ENCODE data around the gene MTUS2. TPM values are rescaled to one million over a fixed set of nuclear protein-coding genes. Genes with fewer than 3 reads are reported as not detected.

Gene MTUS2
- total and polyA plus RNA-seq, 2 donors (not counting 3 experiments of a cell fraction or from before 2014, with no cell fraction given), result not detected

- Histone ChIP-seq H3K79me2 (ENCODE audit: control insufficient read depth, insufficient read depth, low read length) (peaks cover 15% of the 10 kb centered on the region), H3K27me3 (ENCODE audit: control insufficient read depth in 2 of 2, insufficient read depth in 2 of 2, low read length in 2 of 2) (no peaks in the 10 kb centered on the region), H3K4me3 (replicated peaks in 1 of 3; ENCODE audit: insufficient read depth in 1 of 3, low read depth in 1 of 3, low read length in 3 of 3) (no peak overlapping the region), H3K9me1 (replicated peaks; ENCODE audit: control insufficient read depth, extremely low read depth, insufficient read depth, low read length) (no peaks in the 10 kb centered on the region), H2AFZ (ENCODE audit: low read depth, low read length) (peak overlapping the region; percentile 3), H3K9me3 (replicated peaks; ENCODE audit: control insufficient read depth, insufficient read depth, low read length) (no peaks in the 10 kb centered on the region), H3K36me3 (ENCODE audit: control insufficient read depth in 2 of 2, extremely low read depth in 1 of 2, insufficient read depth in 2 of 2, low read length in 2 of 2) (peaks cover 14 to 22% of the 10 kb centered on the region in 2 experiments), H3K4me2 (ENCODE audit: insufficient read depth, low read length) (no peak overlapping the region), H4K20me1 (replicated peaks; ENCODE audit: control insufficient read depth, extremely low read depth, insufficient read depth, low read length) (no peaks in the 10 kb centered on the region), H3K9ac (replicated peaks; ENCODE audit: extremely low read depth, insufficient read depth, low read length) (peak overlapping the region; percentile 37), H3K4me1 (ENCODE audit: control insufficient read depth, extremely low read depth, insufficient read depth, low read length) (peaks cover 34% of the 10 kb centered on the region), H3K27ac (ENCODE audit: insufficient read depth, low read depth, low read length) (peak overlapping the region; percentile 28)
- TF ChIP-seq GATA2 (IDR thresholded peaks at IDR 0.05; ENCODE audit: insufficient read depth, insufficient read length, low read depth, low read length), result peak; percentile 61
- no peak for TF ChIP-seq POLR2A (IDR thresholded peaks at IDR 0.05; ENCODE audit: low read depth, low read length)
- dilution Hi-C loops (cut with MboI; ENCODE audit: extremely low pct_ligation_motif_present, low sequenced_read_pairs) (no loop called here), intact Hi-C loops (cut with micrococcal nuclease) (loop anchor here (1.0 to 5.0 kb wide), 2 partner anchors 25 to 69 kb away; no protein-coding TSS in a partner anchor)
- DNase-seq (ENCODE audit: low read depth, low spot score) (peak; percentile 48), FAIRE-seq (peak; percentile 79)
- ChIA-PET POLR2A (no interaction called here), CTCF (interaction anchor here (0.8 kb wide), 1 partner anchor 41 kb away, joined by 3 read pairs; no protein-coding TSS in a partner anchor)
- BruUV-seq (replicated peaks), result no TSS peak
Observed at GRCh38 chr13:29523199-29523961, 703.2 kb downstream of the MTUS2 start.

- Histone ChIP-seq H3K9ac (replicated peaks; ENCODE audit: extremely low read depth, insufficient read depth, low read length) (no peak overlapping the region), H3K27me3 (ENCODE audit: control insufficient read depth in 2 of 2, insufficient read depth in 2 of 2, low read length in 2 of 2) (no peaks in the 10 kb centered on the region), H3K4me3 (replicated peaks in 1 of 3; ENCODE audit: insufficient read depth in 1 of 3, low read depth in 1 of 3, low read length in 3 of 3) (no peak overlapping the region), H3K36me3 (ENCODE audit: control insufficient read depth in 2 of 2, extremely low read depth in 1 of 2, insufficient read depth in 2 of 2, low read length in 2 of 2) (peaks cover 16 to 19% of the 10 kb centered on the region in 2 experiments), H3K4me2 (ENCODE audit: insufficient read depth, low read length) (no peak overlapping the region), H3K79me2 (ENCODE audit: control insufficient read depth, insufficient read depth, low read length) (peaks cover 15% of the 10 kb centered on the region), H4K20me1 (replicated peaks; ENCODE audit: control insufficient read depth, extremely low read depth, insufficient read depth, low read length) (no peaks in the 10 kb centered on the region), H3K9me3 (replicated peaks; ENCODE audit: control insufficient read depth, insufficient read depth, low read length) (no peaks in the 10 kb centered on the region), H2AFZ (ENCODE audit: low read depth, low read length) (no peak overlapping the region), H3K4me1 (ENCODE audit: control insufficient read depth, extremely low read depth, insufficient read depth, low read length) (peaks cover 34% of the 10 kb centered on the region), H3K9me1 (replicated peaks; ENCODE audit: control insufficient read depth, extremely low read depth, insufficient read depth, low read length) (no peaks in the 10 kb centered on the region), H3K27ac (ENCODE audit: insufficient read depth, low read depth, low read length) (peak overlapping the region; percentile 28)
- dilution Hi-C loops (cut with MboI; ENCODE audit: extremely low pct_ligation_motif_present, low sequenced_read_pairs) (no loop called here), intact Hi-C loops (cut with micrococcal nuclease) (loop anchor here (5.0 kb wide), 1 partner anchor 68 kb away; no protein-coding TSS in a partner anchor)
- ChIA-PET CTCF (no interaction called here), POLR2A (no interaction called here)
- DNase-seq (ENCODE audit: low read depth, low spot score), result no peak
- FAIRE-seq, result no peak
- TF ChIP-seq CTCF (IDR thresholded peaks at IDR 0.05; ENCODE audit: extremely low read depth in 1 of 2, insufficient read depth in 1 of 2, low read depth in 1 of 2, low read length in 2 of 2), result no peak
- TF ChIP-seq POLR2AphosphoS5 (IDR thresholded peaks at IDR 0.05; ENCODE audit: insufficient read depth, low read depth, low read length), result no peak
- TF ChIP-seq MYC (IDR thresholded peaks at IDR 0.05; ENCODE audit: low read depth, low read length), result no peak
- no peak for TF ChIP-seq EZH2 (IDR thresholded peaks at IDR 0.05; ENCODE audit: borderline replicate concordance, low read depth, low read length, severe bottlenecking)
- TF ChIP-seq JUN (IDR thresholded peaks at IDR 0.05; ENCODE audit: borderline replicate concordance, insufficient read depth, insufficient read length, low read depth), result no peak
- TF ChIP-seq MAX (IDR thresholded peaks at IDR 0.05; ENCODE audit: insufficient read depth, insufficient read length), result no peak
- TF ChIP-seq GATA2 (IDR thresholded peaks at IDR 0.05; ENCODE audit: insufficient read depth, insufficient read length, low read depth, low read length), result no peak
- BruUV-seq (replicated peaks), result no TSS peak
Observed at GRCh38 chr13:29524176-29524575, 704.0 kb downstream of the MTUS2 start.
